ENCODE data around the gene SEMA6A. TPM values are rescaled to one million over a fixed set of nuclear protein-coding genes. Genes with fewer than 3 reads are reported as not detected.

The SEMA6A gene
- total and polyA plus RNA-seq, 2 of the 13 experiments (the other 11 are each of a cell fraction or from before 2014, with no cell fraction given): 5.1 to 6.5 TPM

GRCh38 chr5:116532762-116533525 lies 41.7 kb downstream of the SEMA6A start (continued):
- TF ChIP-seq ZFP91 (CRISPR knock-in tag; IDR thresholded peaks at IDR 0.05; ENCODE audit: borderline replicate concordance) (no peak), MTF2 (CRISPR knock-in tag; IDR thresholded peaks at IDR 0.05; ENCODE audit: borderline replicate concordance) (no peak), ZKSCAN1 (IDR thresholded peaks at IDR 0.05; ENCODE audit: low read length) (peak; percentile 30; the same call in 1 of the 2 replicates), RBAK (CRISPR knock-in tag; IDR thresholded peaks at IDR 0.05) (no peak), SAP130 (CRISPR knock-in tag; IDR thresholded peaks at IDR 0.05; ENCODE audit: low read depth) (peak; percentile 82; the same call in 1 of the 2 replicates), RFXANK (CRISPR knock-in tag; IDR thresholded peaks at IDR 0.05) (peak; percentile 69; the same call in 1 of the 2 replicates), FIP1L1 (IDR thresholded peaks at IDR 0.05; ENCODE audit: borderline replicate concordance, insufficient read depth, low read depth, low read length) (no peak), MED1 (CRISPR knock-in tag; IDR thresholded peaks at IDR 0.05) (peak; percentile 80), RCOR2 (CRISPR knock-in tag; IDR thresholded peaks at IDR 0.05) (peak; percentile 94), ZNF367 (CRISPR knock-in tag; IDR thresholded peaks at IDR 0.05; ENCODE audit: borderline replicate concordance) (no peak), ZNF724P (CRISPR knock-in tag; IDR thresholded peaks at IDR 0.05; ENCODE audit: borderline replicate concordance) (no peak), FOSL2 (CRISPR knock-in tag; IDR thresholded peaks at IDR 0.05) (peak; percentile 61; the same call in 1 of the 2 replicates), SNAPC2 (CRISPR knock-in tag; IDR thresholded peaks at IDR 0.05) (no peak), ZNF75D (CRISPR knock-in tag; IDR thresholded peaks at IDR 0.05; ENCODE audit: borderline replicate concordance) (no peak), JUNB (CRISPR knock-in tag; IDR thresholded peaks at IDR 0.05; ENCODE audit: borderline replicate concordance) (no peak), ZNF644 (CRISPR knock-in tag; IDR thresholded peaks at IDR 0.05; ENCODE audit: low read depth) (peak; percentile 15; the same call in 1 of the 2 replicates), RARA (CRISPR knock-in tag; IDR thresholded peaks at IDR 0.05) (peak; percentile 84), MEIS1 (CRISPR knock-in tag; IDR thresholded peaks at IDR 0.05; ENCODE audit: borderline replicate concordance) (no peak; the same call in 1 of the 2 replicates), GATA4 (IDR thresholded peaks at IDR 0.05; ENCODE audit: borderline replicate concordance, low read depth) (peak; percentile 69; the same call in 1 of the 2 replicates), E2F2 (CRISPR knock-in tag; IDR thresholded peaks at IDR 0.05; ENCODE audit: borderline replicate concordance) (no peak), HMG20B (CRISPR knock-in tag; conservative IDR thresholded peaks at IDR 0.05) (peak; percentile 96), NKX3-1 (CRISPR knock-in tag; IDR thresholded peaks at IDR 0.05) (peak; percentile 91), HMGA1 (CRISPR knock-in tag; conservative IDR thresholded peaks at IDR 0.05) (no peak), EZH2 (conservative IDR thresholded peaks at IDR 0.05; ENCODE audit: low read depth, low read length) (no peak)

Data from HepG2 (cell line).